ENCODE data around the gene LRIG2. TPM values are rescaled to one million over a fixed set of nuclear protein-coding genes. Genes with fewer than 3 reads are reported as not detected.

Gene LRIG2
- total and polyA plus RNA-seq, 2 of the 13 experiments (the other 11 are each of a cell fraction or from before 2014, with no cell fraction given), result 8.1 to 12.2 TPM

GRCh38 chr1:113072757-113073478, at the start of gene LRIG2 (continued):
- TF ChIP-seq POLR2G (IDR thresholded peaks at IDR 0.05; ENCODE audit: low read depth, low read length) (peak; percentile 95), PRDM4 (CRISPR knock-in tag; IDR thresholded peaks at IDR 0.05; ENCODE audit: borderline replicate concordance) (no peak), ZNF574 (CRISPR knock-in tag; IDR thresholded peaks at IDR 0.05) (peak; percentile 97), ZNF350 (CRISPR knock-in tag; IDR thresholded peaks at IDR 0.05; ENCODE audit: borderline replicate concordance, low read depth) (peak; percentile 44), ZHX2 (IDR thresholded peaks at IDR 0.05; ENCODE audit: low read depth) (no peak; the same call in 1 of the 2 replicates), ZHX2 (CRISPR knock-in tag; IDR thresholded peaks at IDR 0.05; ENCODE audit: borderline replicate concordance) (no peak), SIN3A (IDR thresholded peaks at IDR 0.05; ENCODE audit: borderline replicate concordance, low read depth, low read length) (no peak), FOXP1 (IDR thresholded peaks at IDR 0.05) (no peak), FOXP1 (CRISPR knock-in tag; IDR thresholded peaks at IDR 0.05) (no peak), NFIC (IDR thresholded peaks at IDR 0.05; ENCODE audit: low read length) (peak; percentile 9; the same call in 1 of the 2 replicates), ZC3H13 (CRISPR knock-in tag; IDR thresholded peaks at IDR 0.05) (no peak), ZNF556 (CRISPR knock-in tag; IDR thresholded peaks at IDR 0.05; ENCODE audit: borderline replicate concordance) (no peak), ZBTB49 (CRISPR knock-in tag; IDR thresholded peaks at IDR 0.05; ENCODE audit: borderline replicate concordance) (no peak), YY1 (IDR thresholded peaks at IDR 0.05; ENCODE audit: insufficient read depth, insufficient replicate concordance, low read depth, low read length) (peak; percentile 90)

Measured in HepG2 (cell line).